ENCODE measurements around the gene COX14.

- TF ChIP-seq CTCF (conservative IDR thresholded peaks at IDR 0.05; ENCODE audit: low read depth, low read length) (peak; percentile 96), EZH2 (IDR thresholded peaks at IDR 0.05; ENCODE audit: borderline replicate concordance, low read depth, low read length, poor library complexity, severe bottlenecking) (no peak)
These were observed 41.5 kb upstream of the COX14 start for GRCh38 chr12:50070314-50071060.

Data from A673 (cell line).